ENCODE measurements around the gene CRIP1.

- TF ChIP-seq CTCF (IDR thresholded peaks at IDR 0.05): no peak
- TF ChIP-seq POLR2A (IDR thresholded peaks at IDR 0.05): no peak
Measured at GRCh38 chr14:105476831-105477659, 9.6 kb upstream of the CRIP1 start.

All from stomach (tissue), 4 donors.